Suppressor macrophage treated with lipopolysaccharide for 1 hour (primary cell): ENCODE data around the gene TPM1.
A peak's percentile ranks its signal among the peaks of the same experiment; 100 is the strongest.

Experiments used
- DNase-seq, 3 donors: peaks; one replicate each; pipeline ENCODE4 v3.0.0-alpha.2; 2020 to 2022

Gene TPM1

GRCh38 chr15:63018639-63019038, 23.9 kb upstream of the TPM1 start:
- peak in 2 of 3 donors; percentile 6 to 22 for DNase-seq

- no peak for DNase-seq
These were observed 22.9 kb upstream of the TPM1 start for GRCh38 chr15:63019511-63020109.

- DNase-seq = no peak
These were observed 22.4 kb upstream of the TPM1 start for GRCh38 chr15:63020128-63020527.

GRCh38 chr15:63020759-63021430, 21.7 kb upstream of the TPM1 start:
- peak; percentile 8 to 53 (median 39) for DNase-seq

- DNase-seq = no peak
These were observed 20.4 kb upstream of the TPM1 start for GRCh38 chr15:63022181-63022580.

- DNase-seq = no peak
These were observed 19.9 kb upstream of the TPM1 start for GRCh38 chr15:63022663-63023062.

- no peak for DNase-seq
These were observed 19.1 kb upstream of the TPM1 start for GRCh38 chr15:63023351-63023945.

- DNase-seq = peak in 2 of 3 donors; percentile 17
These were observed 17.1 kb upstream of the TPM1 start for GRCh38 chr15:63025460-63025859.

GRCh38 chr15:63027646-63028045, 14.9 kb upstream of the TPM1 start:
- no peak for DNase-seq

- DNase-seq = no peak
These were observed 14.0 kb upstream of the TPM1 start for GRCh38 chr15:63028442-63029110.

- no peak for DNase-seq
These were observed 12.9 kb upstream of the TPM1 start for GRCh38 chr15:63029676-63030075.

- DNase-seq = peak; percentile 52 to 67 (median 63)
These were observed 12.4 kb upstream of the TPM1 start for GRCh38 chr15:63030101-63030551.

- no peak for DNase-seq
These were observed 8.0 kb upstream of the TPM1 start for GRCh38 chr15:63034578-63034977.

- DNase-seq = no peak
These were observed 7.3 kb upstream of the TPM1 start for GRCh38 chr15:63035253-63035652.

GRCh38 chr15:63035977-63036376, 6.6 kb upstream of the TPM1 start:
- DNase-seq = no peak

GRCh38 chr15:63037976-63038720, 4.4 kb upstream of the TPM1 start:
- DNase-seq = no peak

- DNase-seq = no peak
These were observed 3.4 kb upstream of the TPM1 start for GRCh38 chr15:63038926-63039673.

GRCh38 chr15:63039811-63040210, 2.7 kb upstream of the TPM1 start:
- DNase-seq = no peak

- DNase-seq = no peak
These were observed 2.0 kb upstream of the TPM1 start for GRCh38 chr15:63040509-63040908.

- DNase-seq = no peak
These were observed 1.6 kb upstream of the TPM1 start for GRCh38 chr15:63040954-63041353.

- no peak for DNase-seq
These were observed 1.1 kb upstream of the TPM1 start for GRCh38 chr15:63041402-63041973.

- peak; percentile 23 to 37 (median 31) for DNase-seq
These were observed 359 bp downstream of the TPM1 start for GRCh38 chr15:63042877-63043334.
